HG02763 (cell line): ENCODE data around the gene SPRING1.

ENCODE experiments used
- ATAC-seq: cut with Tn5 transposase; IDR thresholded peaks from one replicate; pipeline ENCODE4 v1.9.1; 2021; ENCODE audit warnings: mild to moderate bottlenecking, moderate library complexity; ENCODE audit not compliant: unreplicated experiment

Gene SPRING1

DNA sequence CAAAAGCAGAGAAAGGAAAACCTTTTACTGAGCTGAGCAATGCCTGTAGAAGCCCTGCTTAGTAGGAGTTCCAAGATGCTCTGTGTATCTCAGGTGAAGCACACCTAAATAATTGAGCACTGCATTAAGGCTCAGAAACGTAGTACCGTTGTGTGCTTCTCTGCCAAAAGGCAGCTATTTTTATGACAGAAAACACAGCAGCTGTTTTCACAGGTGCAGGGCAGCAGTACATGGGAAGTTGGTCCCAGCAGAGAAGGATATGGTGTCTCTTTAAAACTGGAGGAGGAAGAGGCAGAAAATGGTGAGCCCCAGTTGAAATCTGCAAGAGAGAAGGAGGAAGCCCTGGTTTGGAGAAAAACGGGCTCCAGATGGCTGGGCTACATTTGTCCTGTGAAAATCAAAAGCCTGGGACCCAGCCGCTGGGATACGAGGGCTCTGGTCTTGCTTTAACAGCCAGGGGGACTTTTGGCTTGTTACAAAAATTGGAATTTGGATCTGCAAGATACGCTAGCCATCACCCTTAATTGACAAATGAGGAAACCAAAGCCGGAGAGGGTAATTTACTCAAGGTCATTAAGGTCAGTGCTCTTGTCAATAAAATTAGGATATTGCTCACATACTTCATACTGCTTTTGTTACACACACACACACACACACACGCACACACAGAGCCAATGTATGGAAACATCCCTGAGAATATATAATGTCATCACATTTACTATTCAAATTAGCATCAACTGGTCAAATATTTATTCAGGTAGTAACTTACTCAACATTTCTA is 27.3 kb downstream of the SPRING1 start:
- ATAC-seq, result no peak

DNA sequence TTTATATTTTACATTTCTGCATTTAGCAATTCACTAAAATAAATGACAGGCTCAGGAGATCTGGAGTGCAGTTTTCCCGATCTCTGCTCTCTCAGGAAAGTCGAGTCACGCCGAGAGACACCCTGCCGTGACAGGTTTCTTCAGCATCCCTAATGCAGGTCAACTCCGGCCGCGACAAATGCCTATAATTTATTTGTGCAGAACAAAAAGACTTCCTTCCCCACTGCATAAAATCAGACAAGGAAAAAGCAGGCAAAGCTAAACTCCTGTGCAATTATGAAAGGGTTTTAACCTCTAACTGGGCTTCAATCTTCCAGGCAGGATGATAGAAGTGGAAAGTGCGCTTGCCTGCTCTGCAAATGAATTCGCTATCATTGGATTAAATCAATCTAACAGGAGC is 28.1 kb downstream of the SPRING1 start:
- ATAC-seq, result no peak

- ATAC-seq, result no peak
Measured at GRCh38 chr12:116708826-116709756, 28.8 kb downstream of the SPRING1 start.

- no peak for ATAC-seq
Measured at GRCh38 chr12:116707751-116708150, 30.1 kb downstream of the SPRING1 start.

- ATAC-seq, result no peak
Measured at GRCh38 chr12:116703214-116703795, 34.6 kb downstream of the SPRING1 start.

GRCh38 chr12:116701432-116701831 is 36.4 kb downstream of the SPRING1 start:
- ATAC-seq, result no peak

DNA sequence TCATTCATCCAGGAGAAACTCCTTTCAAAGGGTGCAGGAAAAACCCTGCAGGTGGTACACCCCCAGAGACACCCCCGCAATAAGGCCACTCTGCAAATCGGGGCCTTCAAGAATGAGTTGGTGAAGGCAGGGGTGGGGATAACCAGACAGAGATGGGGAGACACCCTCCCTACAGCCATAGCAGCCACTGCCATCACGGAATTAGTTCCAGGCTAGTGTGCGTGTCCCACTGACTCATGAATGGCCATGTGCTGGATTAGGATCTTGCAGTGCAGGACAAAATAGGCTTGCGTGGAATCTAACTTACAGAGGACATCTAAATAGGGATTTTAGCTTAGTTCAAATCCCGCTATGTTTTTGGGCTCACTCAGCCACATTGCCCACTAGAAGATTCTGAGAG is 37.8 kb downstream of the SPRING1 start:
- ATAC-seq, result no peak

DNA sequence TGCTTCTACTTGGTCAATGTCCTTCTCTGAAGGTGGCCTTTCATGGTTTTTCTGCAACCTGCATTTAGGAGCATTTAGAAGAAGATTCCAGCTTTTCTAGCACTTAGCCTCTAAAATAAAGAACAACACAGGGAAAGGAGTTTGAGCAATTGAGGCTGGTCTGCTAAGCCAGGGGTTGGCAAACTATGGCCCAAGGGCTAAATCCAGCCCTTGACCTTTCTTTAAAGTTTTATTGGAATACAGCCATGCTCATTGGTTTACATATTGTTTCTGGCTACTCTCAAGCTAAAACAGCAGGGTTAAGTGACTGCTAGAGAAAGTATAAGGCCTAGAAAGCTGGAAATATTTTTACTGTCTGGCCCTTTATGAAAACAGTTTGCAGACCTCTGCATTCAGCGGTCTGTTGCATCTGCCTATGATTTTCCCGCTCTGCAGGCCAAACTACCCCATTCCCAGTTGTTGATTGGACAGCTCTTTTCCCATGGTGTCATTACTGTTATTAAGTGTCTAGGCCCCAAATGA is 39.3 kb downstream of the SPRING1 start:
- ATAC-seq, result no peak

- no peak for ATAC-seq
Measured at GRCh38 chr12:116698116-116698515, 39.8 kb downstream of the SPRING1 start.

- ATAC-seq, result no peak
Measured at GRCh38 chr12:116697716-116698115, 40.2 kb downstream of the SPRING1 start.

GRCh38 chr12:116697305-116697704 is 40.6 kb downstream of the SPRING1 start:
- ATAC-seq, result no peak

DNA sequence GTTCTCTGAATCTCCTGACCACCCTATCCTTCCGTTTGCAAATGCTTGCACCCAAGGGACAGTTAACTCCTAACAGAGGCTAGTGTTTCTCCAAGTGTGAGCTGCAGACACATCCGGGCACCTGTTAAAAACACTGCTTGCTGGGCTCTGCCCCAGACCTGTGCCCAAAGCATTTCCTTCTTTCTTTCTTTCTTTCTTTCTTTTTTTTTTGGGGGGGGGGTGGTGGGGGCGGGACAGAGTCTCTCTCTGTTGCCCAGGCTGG is 42.5 kb downstream of the SPRING1 start:
- no peak for ATAC-seq

GRCh38 chr12:116694653-116695463 is 43.0 kb downstream of the SPRING1 start:
- no peak for ATAC-seq

GRCh38 chr12:116693286-116694227 is 44.3 kb downstream of the SPRING1 start:
- no peak for ATAC-seq

- ATAC-seq, result no peak
Measured at GRCh38 chr12:116692605-116693004, 45.3 kb downstream of the SPRING1 start.

DNA sequence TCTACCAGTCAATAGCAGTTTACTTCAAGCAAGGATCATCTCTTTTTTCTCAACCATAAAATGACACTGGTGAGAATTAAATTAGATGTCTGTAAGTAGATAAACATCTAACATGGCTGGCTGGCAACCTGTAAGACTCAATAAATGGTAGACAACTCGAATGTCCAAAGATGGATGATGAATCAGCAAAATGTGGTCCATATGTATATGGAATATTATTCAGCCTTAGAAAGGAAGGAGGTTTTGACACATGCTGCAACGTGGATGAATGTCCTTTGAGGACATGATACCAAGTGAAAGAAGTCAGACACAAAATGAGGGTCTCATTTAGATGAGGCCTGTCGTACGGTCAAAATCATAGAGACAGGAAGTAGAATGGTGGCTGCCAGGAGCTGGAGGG is 46.2 kb downstream of the SPRING1 start:
- ATAC-seq, result no peak

- ATAC-seq, result no peak
Measured at GRCh38 chr12:116691205-116691604, 46.7 kb downstream of the SPRING1 start.

DNA sequence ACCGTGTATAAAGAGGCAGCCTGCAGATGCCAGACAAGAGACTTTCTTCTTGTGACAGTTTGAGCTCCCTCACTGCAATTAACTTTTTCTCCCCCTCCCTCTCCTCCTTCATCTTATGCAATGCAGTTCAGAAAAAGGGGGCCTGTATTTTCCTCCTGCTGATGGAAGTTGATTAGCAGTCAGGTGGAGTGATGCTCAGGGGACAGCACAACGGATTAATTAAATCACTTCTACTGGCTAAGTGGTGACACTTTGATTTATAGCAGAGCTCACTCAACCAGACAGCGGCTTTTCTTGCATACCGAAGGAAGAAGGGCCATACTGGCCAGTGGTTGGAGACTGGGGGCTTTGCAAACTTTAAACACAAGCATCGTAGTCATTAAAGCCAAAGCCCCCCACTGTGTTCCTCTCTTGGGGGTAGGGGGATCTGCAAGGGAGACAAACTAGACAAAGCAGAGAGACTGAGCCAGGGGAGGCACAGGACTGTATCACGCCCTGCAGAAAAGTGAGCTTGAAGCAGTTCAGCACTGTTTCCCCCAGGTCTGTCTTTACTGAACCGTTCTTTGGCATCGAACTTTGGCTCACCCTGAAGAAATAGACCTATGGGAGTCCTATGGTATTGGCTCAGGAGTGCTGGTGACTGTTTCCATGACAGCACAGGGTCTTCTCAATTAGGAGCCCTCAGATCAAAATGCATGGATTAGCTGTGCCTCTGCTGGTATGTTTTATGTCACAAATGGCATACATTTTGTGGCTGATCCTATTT is 47.7 kb downstream of the SPRING1 start:
- ATAC-seq, result no peak

DNA sequence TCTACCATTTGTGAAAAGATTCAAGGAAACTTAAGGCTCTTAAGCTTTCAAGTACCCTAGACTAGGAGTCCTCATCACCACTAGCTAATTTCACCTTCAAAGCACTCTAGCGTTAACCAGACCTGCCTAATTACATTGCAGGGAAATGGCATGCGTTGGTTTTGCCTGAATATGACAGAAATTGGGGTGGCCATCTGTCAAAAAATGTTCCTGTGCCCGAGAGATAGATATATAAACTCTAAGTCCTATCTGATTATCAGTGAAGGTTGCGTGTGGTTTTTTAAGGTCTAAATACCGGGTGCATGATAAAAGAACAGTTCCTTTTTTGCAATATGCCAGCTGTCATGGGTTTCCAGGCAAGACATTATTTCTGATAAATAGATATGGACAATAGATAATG is 48.3 kb downstream of the SPRING1 start:
- no peak for ATAC-seq
